Kasumi-1 (cell line): ENCODE data around the gene ZNF839.

Experiments
- DNase-seq, 2 experiments: peaks; one replicate each; lab custom pipeline; 2025; lab: John Stamatoyannopoulos, UW

Gene ZNF839

DNA sequence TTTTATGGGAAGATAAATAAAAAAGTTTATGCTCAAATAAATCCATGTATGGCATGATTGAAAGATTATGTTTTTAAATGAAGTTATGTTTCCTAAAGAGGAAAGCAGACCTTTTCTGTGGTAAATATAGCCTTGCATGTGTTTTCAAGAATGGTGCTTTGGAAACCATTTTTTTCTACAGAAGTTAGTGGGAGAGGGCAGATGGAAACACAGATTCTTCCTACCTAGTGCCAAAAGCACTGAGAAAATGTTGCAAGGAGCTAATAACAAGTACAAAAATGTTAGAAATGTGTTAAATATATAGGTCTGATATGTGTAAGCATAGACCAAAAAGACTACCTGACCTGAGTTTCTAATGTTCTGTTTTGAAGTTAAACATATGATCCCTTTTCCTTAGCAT lies 67.5 kb downstream of the ZNF839 start:
- no peak for DNase-seq

DNA sequence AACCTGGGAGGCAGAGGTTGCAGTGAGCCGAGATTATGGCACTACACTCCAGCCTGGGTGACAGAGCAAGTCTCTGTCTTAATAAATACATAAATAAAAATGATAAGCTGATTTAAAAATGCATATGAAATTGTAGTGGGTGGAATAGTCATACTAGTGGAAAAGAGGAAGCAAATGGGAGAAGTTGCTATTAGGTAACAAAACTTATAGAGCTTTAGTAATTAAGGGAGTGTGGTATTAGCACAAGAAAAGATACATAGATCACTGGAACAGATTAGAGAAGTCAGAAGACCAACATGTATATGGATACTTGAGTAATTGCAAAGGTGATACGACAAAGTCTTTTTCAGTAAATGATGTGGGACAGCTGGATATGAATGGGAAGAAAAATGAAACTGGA lies 69.7 kb downstream of the ZNF839 start:
- DNase-seq: peak; percentile 62 to 68

DNA sequence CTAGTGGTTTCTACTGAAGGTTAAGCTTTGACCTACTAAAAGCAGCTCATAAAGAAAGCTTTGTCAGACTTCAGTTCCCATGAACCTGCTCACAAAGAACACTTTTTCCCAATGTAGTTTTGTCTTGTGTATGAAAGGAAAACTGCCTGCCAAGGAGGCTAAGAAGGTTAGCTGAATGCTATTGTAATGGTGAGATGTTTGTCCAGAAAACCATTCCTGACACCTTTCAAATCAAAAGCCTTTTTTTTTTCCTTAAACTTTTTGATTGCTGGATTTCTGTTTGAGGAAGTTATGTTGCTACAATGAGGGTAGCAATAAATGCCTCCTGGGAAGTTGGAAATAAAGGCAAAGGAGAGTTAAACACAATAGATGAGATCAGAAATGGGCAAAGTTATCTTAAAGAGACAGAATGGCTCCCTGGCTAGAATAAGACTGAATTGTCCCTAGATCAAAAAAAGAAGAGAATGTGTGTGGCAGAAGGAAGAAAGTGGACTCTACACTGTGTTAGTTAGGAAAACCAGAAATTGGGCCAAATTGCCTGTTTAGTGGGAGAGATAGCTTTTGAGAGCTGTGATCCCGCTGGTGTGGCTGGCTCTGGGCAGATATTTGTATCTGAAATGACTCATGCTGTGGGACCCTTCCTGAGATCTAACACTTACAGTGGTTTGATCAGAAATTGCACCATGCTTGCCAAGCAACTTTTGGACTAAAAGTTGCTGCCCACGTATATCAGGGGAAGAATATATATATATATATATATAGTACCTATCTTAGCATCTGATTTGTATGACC lies 70.7 kb downstream of the ZNF839 start:
- DNase-seq: peak in 1 of 2 experiments; percentile 16
